GM18526 (cell line): ENCODE data around the gene DHRS7B.

Experiments used
- POLR2A ChIP-seq: IDR thresholded peaks from 3 replicates; pipeline ENCODE4 v1.6.1; 2011; ENCODE audit not compliant: insufficient read length; ENCODE audit errors: extremely low read depth

Gene DHRS7B

GRCh38 chr17:21191698-21192097 is 64.9 kb downstream of the DHRS7B start:
- TF ChIP-seq POLR2A = no peak

DNA sequence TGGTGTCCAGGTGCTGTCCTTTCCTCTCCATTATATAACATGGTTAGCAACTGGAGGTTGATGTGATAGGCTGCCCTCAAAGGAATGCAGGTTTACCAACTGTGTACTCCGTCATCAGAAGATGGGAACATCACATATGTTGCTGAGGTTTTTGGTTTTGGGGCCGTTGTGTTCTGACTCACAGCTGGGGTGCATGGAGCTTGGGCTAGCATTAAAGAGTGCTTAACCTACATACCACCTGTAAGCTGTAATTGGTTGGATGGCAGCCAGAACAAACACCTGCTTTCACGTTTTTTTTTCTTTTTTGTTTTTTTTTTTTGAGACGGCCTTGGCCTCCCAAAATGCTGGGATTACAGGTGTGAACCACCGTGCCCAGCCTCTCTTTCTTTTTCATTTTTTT is 66.3 kb downstream of the DHRS7B start:
- no peak for TF ChIP-seq POLR2A

DNA sequence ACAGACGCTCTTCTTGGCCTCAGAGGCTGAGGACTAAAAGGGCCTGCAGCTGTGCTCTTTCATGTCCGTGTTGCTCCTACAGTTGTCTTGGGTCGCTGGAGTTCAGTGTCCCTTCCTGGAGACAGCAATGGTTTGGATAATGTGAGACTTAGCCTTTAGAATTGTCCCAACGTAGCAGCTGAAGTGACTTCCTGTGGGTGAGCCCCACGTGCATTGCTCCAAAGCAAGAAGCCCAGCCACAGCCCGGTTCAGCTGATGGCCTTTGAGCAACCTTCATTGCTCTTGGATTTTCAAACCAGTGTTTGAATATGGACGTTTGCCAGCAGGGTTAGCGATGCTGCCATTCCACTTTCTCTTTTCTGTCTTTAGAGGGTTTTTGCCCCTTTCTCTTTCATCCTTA is 67.5 kb downstream of the DHRS7B start:
- TF ChIP-seq POLR2A = no peak

- no peak for TF ChIP-seq POLR2A
Observed at GRCh38 chr17:21194703-21195102, 67.9 kb downstream of the DHRS7B start.

DNA sequence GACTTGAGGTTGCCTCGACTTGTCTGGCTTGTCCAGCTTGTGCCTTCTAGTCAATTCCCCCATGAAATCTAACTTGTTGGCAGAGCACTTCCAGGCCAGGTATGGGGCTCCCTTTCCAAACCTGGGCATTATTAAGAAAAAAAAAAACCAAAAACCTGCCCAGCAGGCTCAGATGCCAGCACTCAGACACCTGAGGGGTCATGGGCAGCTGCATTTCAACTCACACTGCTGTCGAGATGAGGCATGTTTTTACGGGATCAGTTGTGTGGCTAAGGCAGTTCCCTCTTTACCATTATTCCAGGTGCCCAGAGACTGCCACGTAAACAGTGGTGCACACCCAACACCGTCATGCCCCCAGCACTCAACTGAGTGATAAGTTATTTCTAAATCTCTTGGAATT is 69.4 kb downstream of the DHRS7B start:
- TF ChIP-seq POLR2A = no peak

DNA sequence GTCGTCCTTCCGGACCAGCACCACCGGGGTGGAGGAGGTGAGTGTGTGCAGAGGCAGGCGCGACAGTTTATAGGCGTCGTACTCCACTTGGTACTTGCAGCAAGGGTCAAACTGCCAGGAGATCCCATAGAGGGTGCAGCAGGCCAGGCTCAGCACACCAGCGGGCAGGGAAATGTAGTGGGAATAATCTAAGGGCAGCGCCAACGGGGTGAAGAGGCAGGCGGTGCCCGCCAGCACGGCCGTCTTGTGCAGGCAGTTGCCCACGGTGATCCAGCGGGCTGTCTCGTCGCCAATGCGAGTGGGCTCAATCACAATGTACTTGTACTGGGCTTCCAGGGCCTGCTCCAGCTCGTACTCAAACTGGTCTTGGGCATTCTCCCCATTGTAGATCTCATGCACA is 71.6 kb downstream of the DHRS7B start:
- TF ChIP-seq POLR2A = no peak

DNA sequence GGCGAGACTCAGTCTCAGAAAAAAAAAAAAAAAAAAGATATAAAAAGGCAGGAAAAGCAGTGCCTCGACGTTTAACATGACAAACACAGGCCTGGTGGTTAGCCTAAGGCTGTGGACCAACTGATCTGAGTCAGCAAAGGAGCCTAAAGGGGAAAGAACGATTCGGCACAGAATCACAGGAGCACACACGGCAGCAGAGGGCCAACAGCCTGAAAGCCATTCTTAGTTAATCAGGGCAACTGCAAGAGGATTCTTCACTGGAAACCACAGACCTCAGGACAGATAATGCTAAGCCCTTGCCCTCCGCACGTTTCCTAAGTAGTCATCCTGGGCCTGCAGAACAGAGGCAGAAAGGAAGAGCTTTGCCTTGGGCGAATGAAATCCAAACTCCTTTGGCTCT is 72.5 kb downstream of the DHRS7B start:
- no peak for TF ChIP-seq POLR2A

DNA sequence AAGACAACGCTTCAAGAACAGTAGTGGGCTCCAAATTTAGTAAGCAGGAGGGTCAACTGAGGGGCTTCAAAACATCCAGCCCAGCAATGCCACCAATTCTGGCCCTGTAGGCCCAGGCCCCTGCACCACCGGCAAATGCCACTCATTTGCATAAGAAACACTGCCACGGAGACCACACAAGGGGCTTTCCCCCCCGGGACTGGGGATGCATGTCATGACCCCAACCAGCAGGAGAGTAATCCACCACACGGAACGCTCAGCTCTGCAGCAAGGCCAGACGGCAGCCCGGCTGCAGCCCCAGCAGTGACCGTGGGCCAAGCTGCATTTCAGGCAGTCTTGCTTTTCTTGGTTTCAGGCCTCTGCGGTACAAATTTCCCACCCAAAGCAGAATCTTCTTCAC is 73.1 kb downstream of the DHRS7B start:
- TF ChIP-seq POLR2A = no peak

DNA sequence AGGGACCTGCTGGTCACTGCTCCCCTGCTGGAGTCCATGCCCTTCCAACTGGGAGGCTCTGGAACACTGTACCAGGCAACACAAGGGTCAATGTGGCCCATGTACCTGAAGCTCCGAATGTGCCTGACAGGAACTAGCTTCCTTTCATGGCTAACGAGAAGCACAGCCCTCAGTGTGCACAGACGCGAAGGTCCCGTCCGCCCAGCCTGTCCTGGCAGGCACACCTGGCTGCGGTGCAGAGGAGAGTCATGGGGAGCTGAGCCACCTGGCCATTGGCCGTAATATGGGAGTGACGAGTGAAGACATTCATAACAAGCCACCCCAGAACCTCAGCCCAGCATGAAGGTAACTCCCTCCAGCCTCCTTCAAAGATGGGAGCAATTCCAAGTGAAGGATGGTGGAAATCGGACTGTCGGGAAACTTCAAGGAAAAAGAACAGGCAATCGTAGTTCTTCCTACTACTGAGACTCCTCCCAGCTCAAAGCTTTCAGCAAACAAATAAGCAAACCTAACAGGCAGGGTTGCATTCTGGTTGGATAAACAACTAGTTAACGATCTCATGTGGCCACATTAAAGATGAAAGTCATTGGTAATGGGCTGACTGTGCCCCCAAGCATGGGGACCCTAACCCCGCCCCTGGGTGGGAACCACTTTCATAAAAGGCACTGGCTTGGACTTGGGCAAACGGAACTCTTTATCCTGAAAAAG is 74.0 kb downstream of the DHRS7B start:
- TF ChIP-seq POLR2A = no peak

- no peak for TF ChIP-seq POLR2A
Observed at GRCh38 chr17:21201298-21201595, 74.5 kb downstream of the DHRS7B start.

DNA sequence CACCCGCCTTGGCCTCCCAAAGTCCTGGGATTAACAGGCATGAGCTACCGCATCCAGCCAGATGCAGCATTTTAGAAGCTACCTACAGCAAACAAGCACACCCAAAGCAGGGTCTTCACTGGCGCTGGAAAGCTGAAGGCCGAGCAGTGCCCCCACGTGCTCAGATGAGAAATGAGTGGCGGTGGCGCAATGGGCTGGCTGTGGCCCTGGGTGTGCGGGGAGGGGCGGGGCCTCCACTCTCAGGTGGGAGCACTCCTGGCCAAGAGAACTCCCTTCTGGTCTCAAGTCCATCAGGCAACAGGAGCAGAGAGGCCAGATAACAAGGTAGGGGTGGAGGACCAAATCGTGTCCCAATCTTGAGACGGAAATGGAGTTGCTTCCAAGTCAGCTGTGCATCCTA is 75.1 kb downstream of the DHRS7B start:
- no peak for TF ChIP-seq POLR2A

DNA sequence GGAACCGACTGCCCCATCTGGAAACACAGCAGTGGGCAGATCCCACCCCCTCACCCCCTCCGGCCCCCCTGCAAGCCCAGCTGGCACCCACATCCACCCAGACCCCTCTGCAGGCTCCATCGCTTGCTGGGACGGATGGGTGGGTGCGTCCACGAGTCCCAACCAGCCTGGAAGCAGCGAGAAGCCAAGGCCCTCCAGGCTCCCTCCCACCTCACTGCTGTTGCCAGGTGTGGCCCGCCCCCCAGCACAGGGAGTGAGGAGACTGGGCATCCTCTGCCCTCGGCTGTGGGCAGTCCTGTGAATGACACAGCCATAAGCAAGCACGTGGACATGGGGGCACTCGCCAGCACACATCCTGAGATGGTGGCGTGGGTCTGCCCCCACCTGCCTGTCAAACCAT is 75.7 kb downstream of the DHRS7B start:
- no peak for TF ChIP-seq POLR2A

- TF ChIP-seq POLR2A = no peak
Observed at GRCh38 chr17:21204935-21205334, 78.2 kb downstream of the DHRS7B start.

DNA sequence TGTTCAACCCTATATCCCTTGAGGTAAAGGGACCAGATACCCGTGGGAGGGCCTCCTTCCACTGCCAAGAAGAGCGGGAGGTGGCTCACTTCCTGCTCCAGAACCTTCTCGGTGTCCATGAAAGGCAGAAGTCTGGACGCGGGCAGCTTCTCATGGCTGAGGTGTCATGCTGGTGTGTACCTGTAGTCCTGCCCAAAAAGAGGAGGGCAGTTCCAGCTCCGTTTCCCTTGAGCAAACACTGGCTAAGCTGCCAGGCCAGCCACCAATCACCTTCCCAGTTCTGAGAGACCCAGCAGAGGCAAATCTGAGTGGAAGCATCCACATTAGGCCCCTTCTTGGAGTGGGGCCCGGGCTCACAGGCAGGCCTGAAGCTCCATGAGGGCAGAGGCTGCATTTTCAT is 81.6 kb downstream of the DHRS7B start:
- no peak for TF ChIP-seq POLR2A

- no peak for TF ChIP-seq POLR2A
Observed at GRCh38 chr17:21209511-21210175, 82.9 kb downstream of the DHRS7B start.

DNA sequence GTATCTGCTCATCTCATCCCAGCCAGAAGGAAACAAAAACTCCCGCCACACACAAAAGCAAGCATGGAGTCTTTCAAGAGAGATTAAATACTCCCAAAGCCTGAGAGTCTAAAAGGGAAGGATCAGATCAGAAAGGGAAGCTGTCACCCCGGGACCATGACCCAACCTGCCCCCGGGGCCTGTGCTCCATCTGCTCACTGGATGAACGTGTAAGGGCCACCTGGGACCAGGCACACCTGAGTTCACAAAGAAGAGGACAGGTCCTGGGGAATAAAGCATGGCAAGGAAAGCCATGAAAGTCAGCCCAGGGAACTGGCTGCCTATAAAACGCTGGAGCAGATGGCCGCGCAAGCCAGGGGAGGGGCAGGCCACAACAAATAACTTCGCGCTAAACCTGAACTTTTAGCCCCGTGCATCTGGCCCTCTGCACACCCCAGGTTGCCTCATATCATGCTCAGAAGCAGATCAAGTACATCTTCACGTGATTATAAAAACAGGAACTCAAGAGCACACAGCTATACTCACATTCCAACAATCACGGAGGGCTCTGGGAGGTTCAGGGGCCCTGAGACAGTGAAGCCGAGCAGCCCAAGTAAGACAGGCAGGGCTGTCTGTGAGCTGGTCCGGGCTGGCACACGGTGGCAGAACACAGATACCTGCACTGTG is 83.8 kb downstream of the DHRS7B start:
- no peak for TF ChIP-seq POLR2A
